Heart left ventricle (tissue), 16 donors: ENCODE data around the gene JPH4. TPM values are rescaled to one million over a fixed set of nuclear protein-coding genes. Genes with fewer than 3 reads are reported as not detected.

Experiments
- ATAC-seq, 4 donors: fragments of 200-7000 bp; cut with Tn5 transposase; one replicate each; pipeline ENCODE4 v1.9.1; 2020 to 2022; ENCODE audit warnings: moderate library complexity in 4 of 4, mild to moderate bottlenecking in 3 of 4, moderate number of reproducible peaks in 1 of 4
- DNase-seq, 5 donors: peaks; one replicate each; pipeline ENCODE4 v3.0.0-alpha.2; 2020
- H3K27ac ChIP-seq, 12 donors: fragments of 200-600 bp; sonication (generic) in 4 of 12; one replicate each; pipeline versions ENCODE4 v1.5.0 to v1.8.0; 2016 to 2022; ENCODE audit warnings: mild to moderate bottlenecking in 2 of 12
- H3K27me3 ChIP-seq, 9 donors: fragments of 200-600 bp; sonication (generic) in 2 of 9; one replicate each; pipeline versions ENCODE4 v1.5.1 to v1.8.0; 2016 to 2022; ENCODE audit warnings: mild to moderate bottlenecking in 3 of 9
- H3K36me3 ChIP-seq, 9 donors: fragments of 200-600 bp; sonication (generic) in 2 of 9; one replicate each; pipeline versions ENCODE4 v1.5.0 to v1.8.0; 2018 to 2022; ENCODE audit warnings: mild to moderate bottlenecking in 2 of 9
- H3K4me1 ChIP-seq, 12 donors: fragments of 200-600 bp; sonication (generic) in 4 of 12; one replicate each; pipeline versions ENCODE4 v1.5.0 to v1.8.0; 2016 to 2022; ENCODE audit warnings: mild to moderate bottlenecking in 3 of 12
- H3K4me3 ChIP-seq, 12 donors: fragments of 200-600 bp; sonication (generic) in 4 of 12; one replicate each; pipeline versions ENCODE4 v1.5.0 to v1.8.0; 2017 to 2022; ENCODE audit warnings: mild to moderate bottlenecking in 9 of 12, moderate library complexity in 4 of 12
- H3K9me3 ChIP-seq, 12 donors: fragments of 200-600 bp; sonication (generic) in 4 of 12; one replicate each; pipeline versions ENCODE4 v1.5.0 to v1.8.0; 2016 to 2022; ENCODE audit warnings: mild to moderate bottlenecking in 1 of 12
- POLR2A ChIP-seq, 2 donors: fragments of 450-650 bp; IDR thresholded peaks; one replicate each; pipeline ENCODE4 v1.6.1; 2017; ENCODE audit warnings: antibody characterized with exemption in 2 of 2, mild to moderate bottlenecking in 2 of 2, moderate library complexity in 2 of 2
- WGBS, 4 donors: extraction: QIAGEN DNeasy Blood & Tissue Kit in 2 of 4; methylation state at CpG; one replicate each; pipeline versions ENCODE4 v1.1.5 to v1.1.7; 2013 to 2018; 5-methylcytosine and 5-hydroxymethylcytosine counted together
- intact Hi-C, 10 donors: fragments of 100-400 bp; cut with DNase I; formaldehyde crosslinking; loops; one replicate each; pipeline versions ENCODE4 v1.11.1 to v1.14.2; 2022
- polyA plus RNA-seq, 2 donors: library from polyadenylated mRNA; stranded (reverse); fragments of 200-250 nt; gene quantifications; one replicate each; pipeline ENCODE4 v1.2.3, GENCODE V29; 2013
- total RNA-seq, 9 donors: library from RNA; depleted of rRNA in 2 of 9; stranded (reverse); fragments of >200 nt in 2 of 9; fragmentation: NEBNext Ultra II Directional in 3 of 9; extraction: Animal tissue kit (Norgen Biotek cat#: 25700) in 3 of 9; gene quantifications; one replicate each; pipeline versions ENCODE4 v1.1.0 to v1.2.4, GENCODE V29; 2016 to 2023
- TF ChIP-seq, protein P1 (sequence below), 12 donors: fragments of 200-600 bp; sonication (generic) in 4 of 12; IDR thresholded peaks; one replicate each; pipeline versions ENCODE4 v1.5.0 to v1.8.0; 2018 to 2022; ENCODE audit warnings: antibody characterized with exemption in 12 of 12, mild to moderate bottlenecking in 5 of 12
- donor health status: ischemic (EF 13 %, LVEDD 7.1; RV severe dilation, severe dysfunction).
- donor health status: healthy with polysubstance abuse.
- donor health status: DM: no; HTN: yes; CAD: no.
- donor health status: DM: no; HTN: no; CAD: no.
- donor health status: ischemic (EF 25% LVEDD 6.9; RV normal size, moderate dysfunction).
- donor health status: ischemic (EF 25% LVEDD 5.7; RV mildly dilated, moderate dysfunction).
- donor health status: healthy.
- donor health status: DM: yes; HTN: yes; CAD: no.
- donor health status: ischemic (EF 35%, LVEDD 5.7; RV mildly dilated, moderate dysfunction).
- donor health status: nonischemic (EF 11% LVEDD 7.7; RV severe dilation, severe dysfunction).
- donor health status: DM: yes; HTN: yes; CAD: no.
- donor health status: PGD.
- donor health status: ischemic (EF 29% LVEDD 5.4; RV normal size, mild dysfunction).
- donor health status: nonischemic (EF 23%, LVEDD 6.1; RV moderate dilation, normal function).

JPH4 gene
- total and polyA plus RNA-seq, 11 donors, result 0.10 to 0.59 (median 0.24) TPM; not detected in 1

DNA sequence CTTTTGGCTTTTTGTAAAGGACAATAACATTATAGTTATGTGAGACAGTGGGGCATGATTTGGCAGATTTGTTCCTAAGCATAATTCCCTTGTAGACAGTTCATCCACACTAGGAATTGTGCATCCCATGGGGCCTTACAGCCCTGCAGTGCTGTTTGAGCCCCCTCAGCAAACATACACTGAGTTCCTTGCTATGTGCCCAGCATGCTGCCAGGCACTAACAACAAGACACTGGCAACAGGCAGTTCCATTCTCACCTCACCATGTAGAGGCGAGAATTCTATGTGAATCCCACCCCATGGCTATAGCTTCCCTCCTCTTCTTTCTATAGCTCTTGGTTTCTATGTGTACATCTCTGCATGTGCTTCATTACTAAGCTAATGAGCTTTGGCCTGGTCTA, 20.6 kb downstream of the JPH4 start:
- TF ChIP-seq POLR2A (IDR thresholded peaks at IDR 0.05), result no peak
- H3K27ac ChIP-seq, result no peak overlapping the region
- no peaks in the 10 kb centered on the region for H3K9me3 ChIP-seq
- H3K27me3 ChIP-seq, result no peaks in the 10 kb centered on the region
- no peak for ATAC-seq
- peaks cover 0 to 49% (median 17%) of the 10 kb centered on the region in 9 donors for H3K36me3 ChIP-seq
- WGBS, 4 donors, result 94 to 100% (median 98%) methylated on average over 1 of the region's 1 CpG
- intact Hi-C loops, result loop anchor here in 3 of 10 donors (2.0 to 10.0 kb wide), 4 partner anchors 77 to 253 kb away; partner anchors contain the start of genes BCL2L2 (in 1 of the 3), PABPN1 (in 1 of the 3) and PPP1R3E (in 1 of the 3)
- no peak for DNase-seq
- H3K4me1 ChIP-seq, result peaks cover 0 to 29% (median 19%) of the 10 kb centered on the region in 12 donors
- no peak overlapping the region for H3K4me3 ChIP-seq

DNA sequence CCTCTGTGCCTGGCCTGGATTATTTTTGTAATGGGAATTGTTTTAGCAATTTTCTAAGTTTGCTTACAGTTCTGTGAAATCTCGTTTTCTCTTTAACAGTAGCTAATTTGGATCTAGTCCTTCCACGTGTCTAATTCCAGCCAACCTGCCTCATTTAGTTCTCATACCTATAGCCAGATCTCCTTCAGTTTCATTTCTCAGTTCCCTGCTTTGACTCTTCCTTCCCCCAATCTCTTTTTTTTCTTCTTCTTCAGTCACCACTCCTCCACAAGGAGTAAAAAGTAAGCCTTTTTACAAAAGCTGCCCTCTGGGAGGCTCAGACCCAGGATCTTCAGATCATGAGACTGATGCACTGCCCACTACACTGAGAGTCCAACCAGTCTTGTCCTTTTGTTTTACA, 21.1 kb downstream of the JPH4 start:
- TF ChIP-seq POLR2A (IDR thresholded peaks at IDR 0.05), result no peak
- TF ChIP-seq, protein P1, sequence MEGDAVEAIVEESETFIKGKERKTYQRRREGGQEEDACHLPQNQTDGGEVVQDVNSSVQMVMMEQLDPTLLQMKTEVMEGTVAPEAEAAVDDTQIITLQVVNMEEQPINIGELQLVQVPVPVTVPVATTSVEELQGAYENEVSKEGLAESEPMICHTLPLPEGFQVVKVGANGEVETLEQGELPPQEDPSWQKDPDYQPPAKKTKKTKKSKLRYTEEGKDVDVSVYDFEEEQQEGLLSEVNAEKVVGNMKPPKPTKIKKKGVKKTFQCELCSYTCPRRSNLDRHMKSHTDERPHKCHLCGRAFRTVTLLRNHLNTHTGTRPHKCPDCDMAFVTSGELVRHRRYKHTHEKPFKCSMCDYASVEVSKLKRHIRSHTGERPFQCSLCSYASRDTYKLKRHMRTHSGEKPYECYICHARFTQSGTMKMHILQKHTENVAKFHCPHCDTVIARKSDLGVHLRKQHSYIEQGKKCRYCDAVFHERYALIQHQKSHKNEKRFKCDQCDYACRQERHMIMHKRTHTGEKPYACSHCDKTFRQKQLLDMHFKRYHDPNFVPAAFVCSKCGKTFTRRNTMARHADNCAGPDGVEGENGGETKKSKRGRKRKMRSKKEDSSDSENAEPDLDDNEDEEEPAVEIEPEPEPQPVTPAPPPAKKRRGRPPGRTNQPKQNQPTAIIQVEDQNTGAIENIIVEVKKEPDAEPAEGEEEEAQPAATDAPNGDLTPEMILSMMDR (IDR thresholded peaks at IDR 0.05), result no peak
- H3K27ac ChIP-seq, result peak overlapping the region in 1 of 12 donors; percentile 4
- H3K9me3 ChIP-seq, result no peaks in the 10 kb centered on the region
- H3K4me3 ChIP-seq, result peak overlapping the region in 3 of 12 donors; percentile 79 to 100 (median 94)
- intact Hi-C loops, result loop anchor here in 2 of 10 donors (10.0 kb wide), 2 partner anchors 233 to 253 kb away; partner anchors contain the start of genes BCL2L2 (in 1 of the 2), PABPN1 (in 1 of the 2) and PPP1R3E (in 1 of the 2)
- peaks cover 0 to 29% (median 19%) of the 10 kb centered on the region in 12 donors for H3K4me1 ChIP-seq
- no peak for DNase-seq
- H3K27me3 ChIP-seq, result no peaks in the 10 kb centered on the region
- no peak for ATAC-seq
- 53 to 69% (median 60%) methylated on average over 2 of the region's 2 CpGs for WGBS, 4 donors
- H3K36me3 ChIP-seq, result peaks cover 0 to 47% (median 17%) of the 10 kb centered on the region in 9 donors

DNA sequence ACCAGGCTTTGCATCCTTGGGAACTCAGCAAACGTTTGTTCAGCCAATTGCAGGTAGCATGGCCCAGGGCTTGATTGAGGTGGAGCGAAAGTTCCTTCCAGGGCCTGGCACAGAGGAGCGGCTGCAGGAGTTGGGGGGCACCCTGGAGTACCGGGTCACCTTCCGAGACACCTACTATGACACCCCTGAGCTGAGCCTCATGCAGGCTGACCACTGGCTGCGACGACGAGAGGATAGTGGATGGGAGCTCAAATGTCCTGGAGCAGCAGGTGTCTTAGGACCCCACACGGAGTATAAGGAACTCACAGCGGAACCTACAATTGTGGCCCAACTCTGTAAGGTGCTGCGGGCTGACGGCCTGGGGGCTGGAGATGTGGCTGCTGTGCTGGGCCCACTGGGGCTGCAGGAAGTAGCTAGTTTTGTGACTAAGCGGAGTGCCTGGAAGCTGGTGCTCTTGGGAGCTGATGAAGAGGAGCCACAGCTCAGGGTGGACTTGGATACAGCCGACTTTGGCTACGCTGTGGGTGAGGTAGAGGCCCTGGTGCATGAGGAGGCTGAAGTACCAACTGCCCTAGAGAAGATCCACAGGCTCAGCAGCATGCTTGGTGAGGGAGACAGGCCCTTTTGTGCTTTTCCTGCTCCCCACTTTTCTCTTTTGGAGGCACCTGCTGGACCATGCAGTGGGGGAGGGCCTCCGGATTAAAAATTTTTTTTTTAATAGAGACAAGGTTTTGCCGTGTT, 21.7 kb downstream of the JPH4 start:
- Histone ChIP-seq H3K36me3 (peaks cover 0 to 41% (median 17%) of the 10 kb centered on the region in 9 donors), H3K4me1 (peaks cover 0 to 33% (median 20%) of the 10 kb centered on the region in 12 donors), H3K9me3 (no peaks in the 10 kb centered on the region), H3K4me3 (peak overlapping the region; percentile 56 to 100 (median 92)), H3K27me3 (no peaks in the 10 kb centered on the region), H3K27ac (peak overlapping the region in 11 of 12 donors; percentile 90 to 100 (median 97))
- TF ChIP-seq, protein P1 (IDR thresholded peaks at IDR 0.05), result no peak
- TF ChIP-seq POLR2A (IDR thresholded peaks at IDR 0.05), result no peak
- no peak for DNase-seq
- ATAC-seq, result no peak
- 48 to 62% (median 52%) methylated on average over 12 to 17 of the region's 17 CpGs for WGBS, 4 donors
- intact Hi-C loops, result loop anchor here in 2 of 10 donors (10.0 kb wide), 2 partner anchors 232 to 252 kb away; partner anchors contain the start of genes BCL2L2 (in 1 of the 2), PABPN1 (in 1 of the 2) and PPP1R3E (in 1 of the 2)

DNA sequence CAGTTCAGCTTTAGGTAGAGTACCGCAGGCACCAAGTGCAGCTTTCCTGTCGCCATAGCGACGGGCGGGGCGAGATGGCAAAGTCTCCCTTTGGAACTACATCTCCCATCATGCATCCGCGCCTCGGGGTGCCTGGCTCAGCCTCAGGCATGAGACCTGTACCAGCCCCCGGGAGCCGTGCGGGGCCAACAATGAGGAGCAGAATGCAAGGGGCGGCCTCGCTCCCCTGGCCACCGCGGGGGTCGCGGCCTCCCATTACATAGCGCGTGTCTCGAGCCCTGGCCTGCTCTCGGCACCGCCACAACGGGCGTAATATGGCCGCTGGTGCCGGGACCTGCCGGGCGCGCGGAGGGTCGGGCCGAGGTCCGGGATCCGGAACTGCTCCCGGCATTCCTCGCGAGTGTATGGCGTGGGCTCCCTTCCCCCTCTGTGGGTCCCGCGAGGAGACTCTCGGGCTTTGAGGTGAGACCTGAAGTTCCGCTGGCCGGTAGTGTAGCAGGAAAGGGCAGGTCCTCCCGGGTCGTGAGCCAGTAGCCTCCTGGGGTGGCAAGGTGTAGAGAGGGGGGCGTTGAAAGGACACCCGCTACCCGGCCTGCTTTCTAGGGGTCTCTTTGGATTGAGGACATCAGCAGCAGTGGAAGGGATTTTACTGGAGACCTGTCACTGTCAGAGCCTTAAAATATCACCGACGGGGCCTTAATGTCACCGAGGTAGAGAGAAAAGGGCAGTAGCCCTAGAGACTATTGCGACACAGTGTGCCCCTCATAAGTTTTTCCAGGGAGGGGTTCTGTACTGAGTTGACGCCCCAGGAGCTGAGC, 22.5 kb downstream of the JPH4 start, which contains the start of gene THTPA:
THTPA (plus strand) TSS at position 390 of the 818 bp plus-strand sequence. CDS start 487 bp downstream, outside the sequence.
- H3K36me3 ChIP-seq, result peaks cover 0 to 34% (median 17%) of the 10 kb centered on the region in 9 donors
- ATAC-seq (peak; percentile 86 to 96 (median 94)), DNase-seq (peak; percentile 93 to 97 (median 95))
- peak in 1 of 2 donors; percentile 52 for TF ChIP-seq POLR2A (IDR thresholded peaks at IDR 0.05)
- TF ChIP-seq, protein P1 (IDR thresholded peaks at IDR 0.05), result no peak
- intact Hi-C loops, result loop anchor here in 2 of 10 donors (10.0 kb wide), 2 partner anchors 231 to 251 kb away; partner anchors contain the start of genes BCL2L2 (in 1 of the 2), PABPN1 (in 1 of the 2) and PPP1R3E (in 1 of the 2)
- no peaks in the 10 kb centered on the region for H3K9me3 ChIP-seq
- WGBS, 4 donors, result 1 to 2% (median 1%) methylated on average over 32 to 54 of the region's 54 CpGs
- peak within 1 kb of the TSS; percentile 56 to 100 (median 92) for H3K4me3 ChIP-seq
- H3K27ac ChIP-seq, result peak within 1 kb of the TSS; percentile 90 to 100 (median 97)
- peaks cover 0 to 35% (median 21%) of the 10 kb centered on the region in 12 donors for H3K4me1 ChIP-seq
- H3K27me3 ChIP-seq, result no peaks in the 10 kb centered on the region
